GM20431 (cell line): ENCODE measurements around the gene OR2L5.

Experiments
- in situ Hi-C: fragments of 300-500 bp; cut with MseI, MboI; formaldehyde crosslinking; loops from one replicate; pipeline ENCODE4 v1.15.0; 2020; ENCODE audit warnings: low sequenced_read_pairs; ENCODE audit not compliant: unreplicated experiment

The OR2L5 gene

GRCh38 chr1:248013229-248013710 is at the start of gene OR2L5:
Gene OR2L5, plus strand, starts transcription at chr1:248013660. Its CDS starts 8,288 bp downstream, at chr1:248021948.
- in situ Hi-C loops = no loop called here

DNA sequence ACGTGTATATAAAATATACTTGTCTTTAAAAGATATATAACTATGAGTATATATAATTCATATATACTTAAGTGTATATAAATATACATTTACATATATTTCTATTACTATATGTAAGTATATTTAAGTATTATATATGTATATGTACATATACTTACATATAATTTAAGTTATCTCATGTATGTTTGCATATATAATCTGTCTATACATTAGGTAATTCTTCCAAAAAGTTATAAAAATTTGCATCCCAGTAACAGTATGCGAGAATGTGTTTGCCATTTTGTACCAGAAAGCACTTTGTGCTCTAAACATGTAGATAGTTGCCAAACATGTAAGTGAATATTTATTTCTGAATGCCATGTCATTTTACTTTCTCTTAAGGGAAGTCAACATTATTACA is 48.5 kb upstream of the OR2L5 start, which contains the start of gene OR2AK2:
OR2AK2 (plus strand) TSS at position 301 of the 400 bp plus-strand sequence. CDS start 144 bp downstream, outside the sequence.
- in situ Hi-C loops = no loop called here

- in situ Hi-C loops = no loop called here
Measured at GRCh38 chr1:247966532-247967204, 46.8 kb upstream of the OR2L5 start.

- in situ Hi-C loops = no loop called here
Measured at GRCh38 chr1:247992986-247993385, 20.5 kb upstream of the OR2L5 start.

DNA sequence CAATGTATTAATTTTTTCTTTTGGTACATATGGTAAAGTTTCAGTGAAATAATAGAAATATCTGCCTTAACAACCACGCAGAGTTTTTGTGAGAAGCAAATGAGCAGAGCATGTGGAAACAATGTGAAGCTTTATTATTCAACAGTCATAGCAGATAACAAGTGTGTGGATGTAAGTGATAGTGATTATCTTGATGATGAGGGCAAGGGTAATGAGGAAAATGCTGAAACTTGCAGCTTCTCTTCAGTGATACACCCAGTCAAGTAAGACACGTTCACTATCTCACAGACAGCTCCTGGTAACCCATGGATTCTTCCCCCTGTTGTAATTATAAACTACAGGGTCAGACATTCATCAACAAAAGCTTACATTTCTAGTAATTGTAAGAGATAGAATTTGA is 14.6 kb upstream of the OR2L5 start:
- in situ Hi-C loops = no loop called here

DNA sequence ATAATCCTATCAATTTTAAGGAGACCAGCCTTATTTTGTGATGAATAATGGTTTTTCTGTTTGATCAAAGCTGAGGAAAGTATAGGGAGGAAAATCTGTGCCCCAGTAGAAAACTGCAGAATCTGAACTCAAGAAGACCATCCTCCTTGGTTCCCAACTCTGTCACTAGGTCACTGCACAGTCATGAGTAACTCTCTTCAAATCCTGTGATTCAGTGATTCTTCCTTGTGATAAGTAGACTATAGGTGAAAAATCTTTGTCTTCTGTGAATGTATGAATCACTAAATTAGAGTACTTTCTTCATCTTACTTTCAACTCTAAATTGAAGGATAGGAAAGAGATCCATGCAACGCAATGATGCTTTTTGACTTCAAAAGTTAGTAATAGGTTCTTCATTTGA is 13.3 kb upstream of the OR2L5 start:
- in situ Hi-C loops = no loop called here

DNA sequence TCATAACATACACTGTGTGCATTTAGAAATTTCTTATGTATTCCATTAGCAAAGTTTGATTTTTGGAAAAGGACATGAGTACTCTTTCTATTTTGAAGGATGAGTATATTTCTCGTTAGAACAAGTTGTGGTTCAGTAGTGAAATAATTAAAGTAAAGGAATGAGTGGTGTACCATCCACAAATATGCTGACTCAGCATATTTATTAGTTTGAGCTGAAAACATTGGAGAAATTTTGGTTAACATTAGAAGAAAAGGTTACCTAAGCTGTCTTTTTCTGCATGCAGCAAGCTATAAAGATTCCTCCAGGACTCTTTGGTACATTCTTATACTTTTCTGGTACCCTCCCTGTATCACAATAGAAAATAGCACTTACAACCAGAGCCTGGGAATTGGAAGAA is 5.7 kb upstream of the OR2L5 start:
- in situ Hi-C loops = no loop called here

DNA sequence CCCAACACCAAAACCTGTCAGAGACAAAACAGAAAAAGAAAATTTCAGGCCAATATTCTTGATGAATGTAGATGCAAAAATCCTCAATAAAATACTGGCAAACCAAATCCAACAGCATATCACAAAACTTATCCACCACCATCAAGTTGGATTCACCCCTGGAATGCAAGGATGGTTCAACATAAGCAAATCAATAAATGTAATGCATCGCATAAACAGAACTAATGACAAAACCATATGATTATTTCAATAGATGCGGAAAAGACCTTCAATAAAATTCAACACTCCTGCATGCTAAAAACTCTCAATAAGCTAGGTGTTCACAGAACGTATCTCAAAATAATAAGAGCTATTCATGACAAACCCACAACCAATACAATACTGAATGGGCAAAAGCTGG is 3.8 kb upstream of the OR2L5 start:
- in situ Hi-C loops = no loop called here

DNA sequence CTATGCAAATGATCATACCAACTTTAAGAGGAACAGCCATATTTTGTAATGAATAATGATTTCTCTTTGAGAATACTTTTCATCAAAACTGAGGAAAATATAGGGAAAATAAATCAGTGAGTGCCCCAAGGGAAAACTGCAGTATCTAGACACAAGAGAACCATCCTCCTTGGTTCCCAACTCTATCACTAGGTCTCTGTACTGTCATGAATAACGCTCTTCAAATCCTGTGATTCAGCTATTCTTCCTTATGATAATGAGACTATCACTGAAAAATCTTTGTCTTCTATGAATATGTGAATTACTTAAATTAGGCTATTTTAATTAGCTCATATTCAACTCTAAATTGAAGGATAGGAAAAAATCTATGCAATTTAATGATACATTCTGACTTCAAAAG is 2.3 kb downstream of the OR2L5 start:
- in situ Hi-C loops = no loop called here

DNA sequence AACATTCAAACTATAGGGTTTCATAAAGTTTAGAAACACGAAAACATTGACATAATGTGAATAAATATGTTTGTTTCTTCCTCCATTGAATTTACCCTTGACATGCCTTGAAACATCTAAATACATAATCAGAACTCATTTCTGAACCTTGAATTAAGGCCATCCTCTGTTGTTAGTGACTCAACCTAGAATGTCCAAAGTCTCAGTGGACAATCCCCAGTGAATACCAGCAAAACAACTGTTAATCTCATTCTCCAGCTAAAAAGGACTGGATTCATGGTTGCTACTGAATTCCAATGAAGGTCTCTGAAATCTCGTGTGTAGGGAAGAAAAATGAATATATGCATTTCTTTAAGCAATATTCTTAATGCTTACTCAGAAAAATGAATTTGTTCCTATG is 16.3 kb downstream of the OR2L5 start, which contains the start of gene OR2L2:
OR2L2 (plus strand) TSS at position 301 of the 400 bp plus-strand sequence. CDS start 8,198 bp downstream, outside the sequence.
- in situ Hi-C loops = no loop called here

DNA sequence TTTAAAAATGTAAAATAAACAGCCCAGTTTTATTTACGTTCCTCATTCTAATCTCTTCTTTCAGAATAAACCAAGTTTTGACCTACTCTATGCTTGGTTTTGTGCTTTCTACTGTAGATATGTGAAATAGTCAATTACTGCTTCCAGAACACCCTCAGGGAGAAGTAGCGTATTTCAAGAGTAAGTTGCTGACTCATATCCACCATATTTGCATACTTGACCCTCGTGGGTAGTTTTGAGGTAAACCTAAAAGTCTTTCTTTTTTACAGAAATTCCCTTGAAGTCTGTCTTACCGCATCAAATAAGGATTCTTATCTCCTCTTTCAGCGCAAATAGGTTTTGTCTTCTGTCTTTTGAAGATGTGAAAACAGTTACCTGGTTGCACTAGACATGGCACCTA is 31.7 kb downstream of the OR2L5 start:
- in situ Hi-C loops = no loop called here

- in situ Hi-C loops = no loop called here
Measured at GRCh38 chr1:248046536-248046935, 33.1 kb downstream of the OR2L5 start, which contains the start of gene OR2L3. Gene OR2L3, plus strand, starts transcription at chr1:248046836. Its CDS starts 13,846 bp downstream, at chr1:248060682.

DNA sequence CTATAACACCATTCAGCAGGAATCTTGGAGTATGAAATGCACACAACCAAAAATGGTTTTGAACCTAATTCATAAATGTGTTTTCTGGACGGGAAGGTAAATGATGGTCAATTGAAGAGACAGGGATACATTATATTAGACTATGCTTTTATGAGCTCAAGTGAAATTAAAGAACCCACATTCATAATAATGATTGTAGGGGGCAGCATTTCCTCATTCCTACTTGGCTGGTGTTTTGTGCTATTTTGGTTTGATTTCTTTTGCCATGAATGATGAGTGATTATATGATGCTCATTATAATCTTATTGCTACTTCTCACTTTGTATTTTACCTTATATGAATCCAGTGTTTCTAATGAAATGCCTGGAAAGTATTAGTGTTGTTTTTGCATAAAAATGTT is 33.5 kb downstream of the OR2L5 start:
- in situ Hi-C loops = no loop called here

DNA sequence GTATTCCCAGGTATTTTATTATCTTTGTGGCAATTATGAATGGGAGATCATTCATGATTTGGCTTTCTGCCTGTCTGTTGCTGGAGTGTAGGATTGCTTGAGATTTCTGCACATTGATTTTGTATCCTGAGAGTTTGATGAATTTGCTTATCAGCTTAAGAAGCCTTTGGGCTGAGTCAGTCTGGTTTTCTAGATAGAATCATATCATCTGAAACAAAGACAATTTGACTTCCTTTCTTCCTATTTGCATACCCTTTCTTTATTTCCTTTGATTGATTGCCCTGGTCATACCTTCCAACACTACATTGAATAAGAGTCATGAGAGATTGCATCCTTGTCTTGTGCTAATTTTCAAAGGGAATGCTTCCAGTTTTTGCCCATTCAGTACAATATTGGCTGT is 41.2 kb downstream of the OR2L5 start:
- in situ Hi-C loops = no loop called here

DNA sequence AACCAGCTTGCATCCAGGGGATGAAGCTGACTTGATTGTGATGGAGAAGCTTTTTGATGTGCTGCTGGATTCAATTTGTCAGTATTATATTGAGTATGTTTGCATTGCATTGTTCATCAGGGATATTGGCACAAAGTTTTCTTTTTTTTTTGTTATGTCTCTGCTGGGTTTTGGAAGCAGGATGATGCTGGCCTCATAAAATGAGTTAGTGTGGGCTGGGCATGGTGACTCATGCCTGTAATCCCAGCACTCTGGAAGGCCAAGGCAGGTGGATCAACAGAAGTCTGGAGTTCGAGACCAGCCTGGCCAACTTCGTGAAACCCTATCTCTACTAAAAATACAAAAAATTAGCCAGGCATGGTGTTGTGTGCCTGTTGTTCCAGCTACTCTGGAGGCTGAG is 41.8 kb downstream of the OR2L5 start:
- in situ Hi-C loops = no loop called here

DNA sequence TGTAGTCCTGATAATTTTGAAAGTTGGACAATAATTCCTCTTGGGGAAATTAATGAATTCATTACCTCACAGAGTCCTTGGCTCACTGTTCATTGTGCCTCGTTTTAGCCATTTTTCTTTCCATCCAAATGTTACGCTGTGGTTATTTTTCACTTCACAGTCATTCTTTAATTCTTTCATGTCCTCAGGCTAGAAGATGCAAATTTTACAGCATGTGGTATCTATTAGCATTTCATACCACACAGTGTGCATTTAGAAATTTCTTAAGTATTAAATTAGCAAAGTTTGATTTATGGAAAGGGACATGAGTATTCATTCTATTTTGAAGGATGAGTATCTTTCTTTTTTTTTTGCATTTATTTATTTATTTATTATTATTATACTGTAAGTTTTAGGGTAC is 51.6 kb downstream of the OR2L5 start:
- in situ Hi-C loops = no loop called here

GRCh38 chr1:248065604-248066003 is 52.1 kb downstream of the OR2L5 start:
- in situ Hi-C loops = no loop called here
